ENCODE measurements around the gene GALNT14.

The GALNT14 gene

GRCh38 chr2:31086590-31086989 is 51.6 kb downstream of the GALNT14 start:
- no peak for DNase-seq

DNA sequence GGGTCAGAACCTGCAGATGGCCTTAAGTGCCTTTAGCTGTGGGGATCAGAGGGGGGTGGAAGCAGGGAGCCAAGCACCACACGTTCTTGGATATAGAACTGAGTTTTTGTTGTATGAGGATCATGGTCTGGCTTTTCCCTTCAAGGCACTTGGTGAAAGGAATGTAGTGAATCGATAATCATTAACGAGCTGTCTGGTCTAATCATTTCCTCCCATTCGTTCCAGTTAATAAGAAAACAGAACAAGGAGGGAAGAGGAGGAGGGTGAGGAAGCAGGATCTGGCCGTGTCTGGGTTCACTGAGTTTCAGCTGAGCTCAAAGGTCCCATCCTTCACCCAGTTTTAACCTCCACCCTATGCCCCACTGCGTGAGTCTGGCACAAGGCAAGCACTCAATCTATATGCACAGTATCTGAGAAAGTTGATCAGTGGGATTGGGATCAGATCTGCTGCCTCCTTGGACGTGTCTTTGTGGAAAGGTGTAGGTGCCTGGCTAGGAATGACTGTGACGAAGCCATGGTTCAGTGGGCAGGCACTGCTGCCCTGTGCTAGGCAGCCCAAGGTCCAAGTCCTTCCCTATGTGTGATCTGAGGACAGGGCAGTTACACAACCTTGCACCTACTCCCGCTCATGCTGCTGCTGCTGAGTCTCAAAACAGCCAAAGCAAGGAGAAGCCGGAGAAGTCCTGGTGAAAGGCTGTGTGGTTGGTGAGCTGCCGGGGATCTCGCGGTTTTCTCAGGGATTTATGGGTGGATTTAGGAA is 54.8 kb downstream of the GALNT14 start:
- DNase-seq, result no peak

GRCh38 chr2:31082002-31082401 is 56.2 kb downstream of the GALNT14 start:
- no peak for DNase-seq

GRCh38 chr2:31081492-31081891 is 56.7 kb downstream of the GALNT14 start:
- no peak for DNase-seq

- no peak for DNase-seq
Measured at GRCh38 chr2:31080361-31080760, 57.9 kb downstream of the GALNT14 start.

- no peak for DNase-seq
Measured at GRCh38 chr2:31079665-31080064, 58.6 kb downstream of the GALNT14 start.

- no peak for DNase-seq
Measured at GRCh38 chr2:31078579-31079105, 59.6 kb downstream of the GALNT14 start.

- DNase-seq, result no peak
Measured at GRCh38 chr2:31078011-31078410, 60.2 kb downstream of the GALNT14 start.

DNA sequence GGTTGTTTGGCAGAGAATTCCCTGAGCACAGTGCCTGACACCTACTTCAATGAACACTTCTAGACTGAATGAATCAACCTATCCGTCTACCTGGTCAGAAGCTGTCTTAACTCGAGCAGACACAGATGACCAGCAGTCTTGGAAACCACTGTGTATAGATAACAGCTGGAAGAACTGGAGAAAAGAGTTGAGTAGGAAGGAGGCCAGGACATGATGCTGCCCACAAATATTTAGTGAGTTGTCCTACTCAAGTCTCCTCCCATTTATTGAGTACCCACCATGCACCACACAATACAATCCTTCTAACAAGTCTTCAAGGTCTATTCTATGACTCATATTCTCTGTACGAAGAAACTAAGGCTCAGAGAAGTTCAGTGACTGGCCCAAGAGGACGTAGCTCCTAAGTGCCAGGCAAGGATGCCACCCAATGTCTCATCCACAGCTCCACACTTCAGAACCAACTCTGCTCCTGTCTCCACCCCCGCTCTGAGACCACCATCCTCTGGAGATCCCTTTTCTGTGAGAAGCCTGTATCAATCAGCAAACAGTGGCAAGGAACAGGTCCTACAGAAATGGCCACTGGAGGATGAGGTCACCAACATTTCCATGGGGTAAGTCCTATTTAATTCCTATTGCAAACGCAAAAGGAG is 62.2 kb downstream of the GALNT14 start:
- no peak for DNase-seq

GRCh38 chr2:31075431-31075830 is 62.8 kb downstream of the GALNT14 start:
- DNase-seq, result no peak

- no peak for DNase-seq
Measured at GRCh38 chr2:31071741-31072140, 66.5 kb downstream of the GALNT14 start.

- DNase-seq, result no peak
Measured at GRCh38 chr2:31070339-31071125, 67.7 kb downstream of the GALNT14 start.

- no peak for DNase-seq
Measured at GRCh38 chr2:31069643-31070325, 68.5 kb downstream of the GALNT14 start.

- no peak for DNase-seq
Measured at GRCh38 chr2:31067259-31067658, 71.0 kb downstream of the GALNT14 start.

DNA sequence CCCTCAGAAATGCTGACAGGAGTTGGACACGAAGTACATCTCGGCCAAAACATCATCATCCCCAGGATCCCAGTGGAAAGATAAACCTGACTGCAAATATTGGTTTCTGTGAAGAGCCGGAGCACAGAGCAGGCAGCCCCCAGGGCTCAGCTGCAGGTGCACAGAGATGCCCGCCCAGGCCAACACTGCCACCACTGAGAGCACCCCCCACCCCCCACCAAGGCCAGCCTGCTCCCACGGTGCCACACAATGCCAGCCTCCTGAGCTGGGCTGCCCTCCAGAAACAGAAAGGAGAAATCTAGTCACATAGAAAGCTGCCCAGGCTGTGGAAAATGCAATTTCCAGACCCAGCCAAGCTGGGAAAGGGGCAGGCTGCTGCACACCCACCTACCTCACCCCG is 71.7 kb downstream of the GALNT14 start:
- DNase-seq, result no peak

GRCh38 chr2:31066086-31066485 is 72.2 kb downstream of the GALNT14 start:
- no peak for DNase-seq

- DNase-seq, result no peak
Measured at GRCh38 chr2:31065356-31065755, 72.9 kb downstream of the GALNT14 start.

- DNase-seq, result no peak
Measured at GRCh38 chr2:31060397-31060796, 77.8 kb downstream of the GALNT14 start.

DNA sequence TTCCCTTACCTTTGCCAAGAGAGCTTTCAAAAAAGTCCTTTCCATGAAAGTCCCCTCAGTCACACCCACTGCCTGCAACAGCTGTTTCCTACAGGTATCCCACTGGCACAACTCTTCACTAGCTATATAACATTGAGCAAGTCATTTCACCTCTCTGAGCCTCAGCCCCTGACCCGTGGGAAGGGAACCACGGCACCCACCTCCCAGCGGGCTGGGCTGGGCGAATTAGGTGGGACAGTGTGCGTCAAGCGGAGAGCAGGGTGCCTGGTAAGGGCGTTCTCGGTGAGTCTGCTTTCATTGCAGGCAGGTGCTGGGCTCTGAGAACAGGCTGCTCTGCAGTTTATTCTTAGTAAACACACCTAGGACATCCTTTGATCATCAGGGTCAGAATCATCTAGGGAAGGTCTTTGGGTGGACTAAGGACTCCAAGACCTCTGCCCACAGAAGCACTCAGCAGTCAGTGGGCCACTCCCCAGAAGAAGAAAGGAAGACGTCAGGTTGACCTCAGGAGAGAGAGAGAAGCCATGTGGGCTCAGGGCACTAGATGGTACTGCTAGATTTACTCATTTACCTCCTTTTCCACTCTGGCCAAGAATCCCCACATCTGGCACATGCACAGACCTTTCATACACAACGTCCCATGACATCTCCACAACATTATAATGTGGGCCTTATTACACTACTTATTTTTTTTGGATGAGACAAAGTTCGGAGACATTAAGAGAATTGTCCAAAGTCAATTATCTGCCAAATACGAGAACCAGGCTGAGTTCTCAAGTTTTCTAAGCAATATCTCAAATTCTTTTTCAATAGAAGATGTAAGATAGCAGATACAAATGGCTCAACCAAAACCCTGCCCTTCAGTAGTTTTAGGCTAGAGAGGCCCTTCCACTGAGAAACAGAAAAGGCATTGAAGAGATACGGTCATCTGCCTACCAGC is 79.9 kb downstream of the GALNT14 start:
- no peak for DNase-seq

DNA sequence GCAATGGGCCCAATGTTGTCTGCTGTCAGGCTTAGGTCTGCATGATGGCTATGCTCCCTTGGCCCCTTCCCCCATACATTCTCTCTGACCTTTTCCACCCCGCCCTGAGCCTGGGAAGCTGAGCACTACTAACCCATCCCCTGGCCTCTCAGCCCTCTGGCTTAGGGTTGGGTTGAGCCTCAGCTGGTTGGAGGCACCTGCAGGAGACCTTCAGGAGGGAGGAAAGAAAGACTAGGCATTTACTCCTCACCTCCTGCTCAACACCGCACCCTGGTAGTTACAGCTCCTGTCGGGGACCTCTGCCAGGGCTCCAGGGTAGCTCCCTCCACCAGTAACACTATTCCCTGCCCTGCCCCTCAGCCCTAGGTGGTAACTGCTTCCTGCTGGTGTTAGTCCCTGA is 80.5 kb downstream of the GALNT14 start:
- no peak for DNase-seq

DNA sequence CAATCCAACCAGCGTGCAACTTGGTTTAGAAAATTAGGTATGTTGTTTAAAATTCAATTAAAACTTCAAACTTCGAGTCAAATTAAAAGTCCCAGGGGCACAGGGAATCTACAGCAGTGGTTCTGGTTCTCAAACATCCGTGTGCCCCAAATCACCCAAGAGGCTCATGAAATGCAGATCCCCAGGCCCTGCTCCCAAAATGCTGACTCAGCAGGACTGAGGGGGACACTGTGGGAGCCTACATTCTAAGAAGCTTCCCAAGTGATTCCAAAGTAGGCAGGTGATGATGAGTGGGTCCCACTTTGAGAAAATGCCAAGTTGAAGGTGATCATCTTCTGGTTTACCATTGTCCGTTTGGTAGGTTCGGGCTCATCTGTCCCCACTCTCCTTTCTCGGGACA is 82.3 kb downstream of the GALNT14 start:
- DNase-seq, result no peak
